GM19467 (cell line): ENCODE measurements around the gene PLCB1.
A peak's percentile ranks its signal among the peaks of the same experiment; 100 is the strongest.
"Not testable (repeated sequence)": the region's sequence is repeated elsewhere in the genome, so short reads cannot be mapped to it uniquely, and the experiment has no call there.

ENCODE experiments used
- ATAC-seq: cut with Tn5 transposase; IDR thresholded peaks from one replicate; pipeline ENCODE4 v1.9.1; 2021; ENCODE audit warnings: mild to moderate bottlenecking, moderate library complexity; ENCODE audit not compliant: unreplicated experiment

Gene PLCB1

GRCh38 chr20:8155229-8155628 lies 23.2 kb downstream of the PLCB1 start:
- ATAC-seq, result no peak

GRCh38 chr20:8155812-8156211 lies 23.7 kb downstream of the PLCB1 start:
- ATAC-seq, result no peak

GRCh38 chr20:8156235-8157079 lies 24.4 kb downstream of the PLCB1 start:
- ATAC-seq, result peak; percentile 77

GRCh38 chr20:8159217-8159616 lies 27.2 kb downstream of the PLCB1 start:
- not testable (repeated sequence) for ATAC-seq

GRCh38 chr20:8161264-8162071 lies 29.4 kb downstream of the PLCB1 start:
- no peak for ATAC-seq

GRCh38 chr20:8162610-8163009 lies 30.5 kb downstream of the PLCB1 start:
- ATAC-seq, result no peak

GRCh38 chr20:8163543-8163942 lies 31.5 kb downstream of the PLCB1 start:
- no peak for ATAC-seq

- ATAC-seq, result no peak
These were observed 34.7 kb downstream of the PLCB1 start for GRCh38 chr20:8166730-8167129.

GRCh38 chr20:8168785-8169288 lies 36.8 kb downstream of the PLCB1 start:
- no peak for ATAC-seq

GRCh38 chr20:8170921-8171320 lies 38.9 kb downstream of the PLCB1 start:
- no peak for ATAC-seq

- no peak for ATAC-seq
These were observed 40.1 kb downstream of the PLCB1 start for GRCh38 chr20:8172191-8172590.

GRCh38 chr20:8175741-8176675 lies 43.9 kb downstream of the PLCB1 start:
- no peak for ATAC-seq

- no peak for ATAC-seq
These were observed 51.5 kb downstream of the PLCB1 start for GRCh38 chr20:8183526-8183925.

- ATAC-seq, result no peak
These were observed 55.7 kb downstream of the PLCB1 start for GRCh38 chr20:8187740-8188139.

GRCh38 chr20:8190043-8190880 lies 58.2 kb downstream of the PLCB1 start:
- no peak for ATAC-seq

- ATAC-seq, result no peak
These were observed 62.7 kb downstream of the PLCB1 start for GRCh38 chr20:8194721-8195120.

GRCh38 chr20:8196096-8196495 lies 64.0 kb downstream of the PLCB1 start:
- no peak for ATAC-seq

GRCh38 chr20:8200220-8200619 lies 68.2 kb downstream of the PLCB1 start:
- ATAC-seq, result no peak

GRCh38 chr20:8203366-8203765 lies 71.3 kb downstream of the PLCB1 start:
- ATAC-seq, result no peak

- ATAC-seq, result no peak
These were observed 73.9 kb downstream of the PLCB1 start for GRCh38 chr20:8205996-8206395.
